NB4 (cell line): ENCODE data around the gene C18orf32.

Experiments
- CTCF ChIP-seq: IDR thresholded peaks from one replicate; pipeline ENCODE4 v1.5.1; 2012; ENCODE audit warnings: low read depth, low read length
- POLR2A ChIP-seq: IDR thresholded peaks from 2 replicates; pipeline ENCODE4 v1.6.1; 2011; ENCODE audit warnings: mild to moderate bottlenecking; ENCODE audit not compliant: insufficient read length; ENCODE audit errors: extremely low read depth

DNA sequence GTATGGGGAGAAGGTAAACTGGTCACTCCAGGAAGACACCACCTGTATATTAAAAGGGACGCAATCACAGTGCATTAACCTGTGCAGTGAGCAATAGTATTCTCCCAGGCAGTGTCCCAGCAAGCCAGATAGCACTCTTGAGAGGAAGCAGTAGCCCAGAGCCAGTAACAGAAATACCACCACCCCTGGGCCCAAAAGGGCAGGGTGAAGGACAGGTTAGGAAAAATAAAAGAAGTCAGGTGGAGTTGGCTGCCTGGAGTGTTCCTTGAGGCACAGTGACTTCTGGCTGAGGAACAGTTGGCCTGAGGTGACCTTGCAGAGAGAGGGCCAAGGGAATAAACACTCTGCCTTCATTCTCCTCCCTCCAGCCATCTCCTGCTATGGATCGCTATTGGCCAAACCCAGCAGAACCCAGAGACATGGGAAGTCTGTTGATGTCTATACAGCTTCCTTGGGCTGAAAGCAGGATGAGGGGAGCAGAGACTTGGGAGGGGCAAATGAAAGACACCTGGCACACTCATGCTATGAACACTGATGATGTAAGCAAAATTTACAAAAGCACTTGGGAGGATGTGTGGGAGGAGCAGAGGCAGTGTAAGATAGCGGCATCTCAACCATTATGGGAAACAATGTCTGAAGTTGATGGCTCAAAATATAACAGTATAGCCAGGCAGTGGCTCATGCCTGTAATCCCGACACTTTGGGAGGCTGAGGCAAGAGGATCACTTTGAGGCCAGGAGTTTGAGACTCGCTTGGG lies 7.5 kb downstream of the C18orf32 start:
- TF ChIP-seq CTCF (no peak), POLR2A (no peak)
